ENCODE data around the gene ZNF780B. TPM values are rescaled to one million over a fixed set of nuclear protein-coding genes. Genes with fewer than 3 reads are reported as not detected.

Gene ZNF780B
- 61.4 TPM for total RNA-seq

GRCh38 chr19:40055832-40056504 is at the start of gene ZNF780B:
ZNF780B (minus strand) TSS chr19:40056231; CDS start chr19:40050332, 5,899 bp downstream.

GRCh38 chr19:40090241-40091204 is 34.5 kb upstream of the ZNF780B start, which contains the start of gene ZNF780A:
ZNF780A (minus strand) TSS chr19:40090943; CDS start chr19:40084753, 6,190 bp downstream.

GRCh38 chr19:39996811-39997637 is 59.0 kb downstream of the ZNF780B start, which contains the start of gene ZNF546:
ZNF546 (plus strand) TSS chr19:39997060; CDS start chr19:39998327, 1,267 bp downstream.

Other genes starting within 250 kb of the ZNF780B start
- 29.4 TPM for gene DYRK1B, start 222.1 kb downstream of the ZNF780B start, total RNA-seq
- gene FBL, start 209.9 kb downstream of the ZNF780B start, total RNA-seq, result 143 TPM
- gene FCGBP, start 121.6 kb downstream of the ZNF780B start, total RNA-seq, result 3.5 TPM
- gene PSMC4, start 85.1 kb downstream of the ZNF780B start, total RNA-seq, result 64.5 TPM
- gene ZNF546, start 59.2 kb downstream of the ZNF780B start, total RNA-seq, result 19.0 TPM
- 56.6 TPM for gene ZNF780A, start 34.7 kb upstream of the ZNF780B start, total RNA-seq
- gene MAP3K10, start 135.2 kb upstream of the ZNF780B start, total RNA-seq, result 12.8 TPM
- gene TTC9B, start 162.2 kb upstream of the ZNF780B start, total RNA-seq, result 5.7 TPM
- not detected for gene CCNP, start 170.5 kb upstream of the ZNF780B start, total RNA-seq
- 174 TPM for gene AKT2, start 229.1 kb upstream of the ZNF780B start, total RNA-seq

Measured in camera-type eye (tissue), 1 donor.